HCEC 1CT (cell line): Measurements from ENCODE around the gene ANKRD13D.

Source experiments
- DNase-seq: peaks from one replicate; pipeline ENCODE4 v3.0.0-alpha.2; 2017

The ANKRD13D gene

DNA sequence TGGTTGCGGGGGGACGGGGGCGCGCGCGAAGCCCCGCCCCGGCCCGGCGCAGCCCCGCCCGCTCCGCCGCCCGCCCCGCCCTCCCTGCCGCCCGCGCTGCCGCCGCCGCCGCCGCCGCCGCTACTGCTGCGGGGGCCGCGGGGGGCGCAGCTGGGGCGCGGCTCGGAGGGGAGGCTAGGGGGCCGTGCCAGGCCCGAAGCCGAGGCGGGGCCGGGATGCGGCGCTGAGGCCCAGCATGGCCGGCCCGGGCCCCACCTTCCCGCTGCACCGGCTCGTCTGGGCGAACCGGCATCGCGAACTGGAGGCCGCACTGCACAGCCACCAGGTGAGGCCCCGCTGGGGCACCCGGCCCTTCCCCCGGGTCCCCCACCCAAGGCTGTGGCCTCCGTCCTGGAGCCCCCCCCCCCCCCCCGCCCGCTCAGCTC is at the start of gene ANKRD13D:
Gene ANKRD13D (plus strand): TSS at position 78 of the 425 bp plus-strand sequence. CDS start 158 bp downstream, at position 236.
- no peak for DNase-seq

- DNase-seq, result peak; percentile 99
Measured at GRCh38 chr11:67239783-67240575, 49.1 kb upstream of the ANKRD13D start.

GRCh38 chr11:67240576-67241389 is 48.3 kb upstream of the ANKRD13D start:
- peak; percentile 64 for DNase-seq

DNA sequence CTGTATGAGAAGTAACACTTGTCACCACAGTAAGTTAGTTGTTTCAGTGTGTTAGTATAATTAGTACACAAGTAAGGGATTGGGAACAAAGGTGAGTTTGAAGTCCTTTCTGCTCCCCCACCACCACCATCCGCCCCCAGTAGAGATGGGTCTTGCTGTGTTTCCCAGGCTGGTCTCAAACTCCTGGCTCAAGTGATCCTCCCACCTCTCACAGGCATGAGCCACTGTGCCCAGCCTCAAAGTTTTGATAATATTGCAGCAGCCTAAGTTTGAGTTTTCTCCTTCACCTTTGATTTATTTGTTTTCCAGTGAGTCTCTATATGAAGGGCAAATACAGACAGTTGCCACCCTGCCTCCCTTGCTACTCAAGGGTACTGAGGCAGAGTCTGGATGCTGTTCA is 46.6 kb upstream of the ANKRD13D start:
- no peak for DNase-seq

GRCh38 chr11:67243051-67243450 is 46.1 kb upstream of the ANKRD13D start:
- no peak for DNase-seq

DNA sequence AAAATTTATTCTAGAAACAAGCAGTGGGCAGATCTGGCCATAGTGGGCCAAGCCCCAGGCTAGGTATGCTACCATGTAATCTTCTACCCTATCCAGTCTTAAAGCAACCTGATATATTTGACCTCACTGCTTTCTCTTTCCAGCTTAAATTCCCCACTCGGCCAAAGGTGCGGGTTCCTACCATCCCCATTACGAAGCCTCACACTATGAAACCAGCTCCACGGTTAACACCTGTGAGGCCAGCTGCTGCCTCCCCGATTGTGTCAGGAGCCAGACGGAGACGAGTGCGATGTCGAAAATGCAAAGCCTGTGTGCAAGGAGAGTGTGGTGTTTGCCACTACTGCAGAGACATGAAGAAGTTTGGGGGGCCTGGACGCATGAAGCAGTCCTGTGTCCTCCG is 44.1 kb upstream of the ANKRD13D start:
- DNase-seq, result no peak

GRCh38 chr11:67247946-67248550 is 41.1 kb upstream of the ANKRD13D start:
- no peak for DNase-seq

DNA sequence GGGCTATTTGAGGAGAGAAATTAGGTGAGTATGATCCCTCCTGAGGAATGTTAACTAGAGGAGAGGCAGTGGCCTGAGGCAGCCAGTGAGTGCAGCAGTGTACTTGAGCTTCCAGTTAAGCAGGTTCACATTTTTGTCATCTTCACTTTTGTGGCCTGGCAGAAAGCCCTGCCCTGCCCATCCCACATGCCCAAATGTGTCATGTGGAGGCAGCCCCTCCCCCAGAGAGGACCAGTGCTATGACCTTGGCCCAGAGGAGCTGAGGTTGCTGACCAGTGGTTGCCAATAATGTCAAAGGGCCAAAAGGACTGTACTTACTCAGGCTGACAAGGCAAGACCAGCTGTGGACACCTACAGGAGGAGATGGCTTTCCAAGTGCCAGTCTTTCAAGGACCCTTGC is 40.5 kb upstream of the ANKRD13D start:
- peak; percentile 23 for DNase-seq

GRCh38 chr11:67250059-67251043 is 38.8 kb upstream of the ANKRD13D start:
- no peak for DNase-seq

DNA sequence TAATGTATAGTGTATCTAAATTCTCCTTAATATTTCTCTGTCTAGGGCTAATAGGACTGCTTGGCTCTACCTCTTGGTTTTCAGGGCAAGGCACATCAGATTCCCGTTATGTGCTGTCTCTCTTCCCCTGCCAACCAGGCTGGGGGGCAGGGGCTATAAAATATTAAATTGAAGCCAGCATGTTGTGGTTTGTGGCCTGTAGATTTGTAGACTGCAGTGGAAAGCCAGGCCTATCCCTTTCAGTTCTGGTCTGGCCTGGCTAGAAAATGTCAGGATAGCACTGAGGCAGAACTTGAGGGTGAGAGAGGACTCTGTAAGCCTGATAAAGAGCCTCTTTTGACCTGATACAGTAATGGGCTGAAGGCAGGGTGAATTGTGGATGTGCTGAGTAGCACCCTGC is 37.3 kb upstream of the ANKRD13D start:
- no peak for DNase-seq

GRCh38 chr11:67252831-67253239 is 36.3 kb upstream of the ANKRD13D start:
- peak; percentile 38 for DNase-seq

- DNase-seq, result no peak
Measured at GRCh38 chr11:67253872-67254624, 35.1 kb upstream of the ANKRD13D start.

GRCh38 chr11:67254798-67255197 is 34.3 kb upstream of the ANKRD13D start:
- DNase-seq, result no peak

DNA sequence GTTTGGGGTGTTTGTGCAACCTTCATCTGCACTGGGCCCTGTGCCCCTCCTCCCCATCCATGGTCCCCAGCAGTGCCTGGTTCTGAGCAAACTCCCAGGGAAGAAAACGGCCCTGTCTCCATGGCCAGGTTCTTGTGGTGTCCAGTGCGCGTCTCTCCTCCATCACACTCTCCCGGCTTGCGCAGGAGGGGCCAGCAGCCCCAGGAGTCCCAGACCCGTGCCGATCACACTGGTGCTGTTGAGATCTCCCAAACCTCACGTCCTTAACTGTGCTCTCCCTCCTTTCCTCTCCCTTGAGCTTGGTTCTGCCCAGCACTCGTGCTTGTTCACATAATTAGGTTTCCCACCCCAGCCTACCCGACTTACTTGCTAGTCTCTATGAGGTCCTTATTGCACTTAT is 33.8 kb upstream of the ANKRD13D start:
- no peak for DNase-seq

GRCh38 chr11:67255864-67256263 is 33.2 kb upstream of the ANKRD13D start:
- DNase-seq, result no peak

GRCh38 chr11:67256477-67257135 is 32.5 kb upstream of the ANKRD13D start:
- no peak for DNase-seq

DNA sequence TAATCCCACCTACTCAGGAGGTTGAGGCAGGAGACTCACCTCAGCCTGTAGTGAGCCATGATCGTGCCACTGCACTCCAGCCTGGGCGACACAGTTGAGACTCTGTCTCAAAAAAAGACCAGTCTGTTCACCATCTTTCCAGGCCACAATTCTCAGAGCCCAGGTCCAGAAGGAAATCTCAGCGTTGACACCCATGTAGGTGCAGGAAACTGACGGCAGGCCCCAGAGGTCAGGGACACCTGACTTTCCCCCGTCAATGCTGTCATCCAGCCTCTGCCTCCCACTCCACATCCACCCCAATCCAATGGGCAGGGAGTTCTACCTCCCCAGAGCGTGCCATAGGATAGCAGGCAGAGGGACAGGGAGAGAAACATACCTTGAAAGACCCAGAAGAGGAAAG is 28.7 kb upstream of the ANKRD13D start:
- DNase-seq, result no peak

DNA sequence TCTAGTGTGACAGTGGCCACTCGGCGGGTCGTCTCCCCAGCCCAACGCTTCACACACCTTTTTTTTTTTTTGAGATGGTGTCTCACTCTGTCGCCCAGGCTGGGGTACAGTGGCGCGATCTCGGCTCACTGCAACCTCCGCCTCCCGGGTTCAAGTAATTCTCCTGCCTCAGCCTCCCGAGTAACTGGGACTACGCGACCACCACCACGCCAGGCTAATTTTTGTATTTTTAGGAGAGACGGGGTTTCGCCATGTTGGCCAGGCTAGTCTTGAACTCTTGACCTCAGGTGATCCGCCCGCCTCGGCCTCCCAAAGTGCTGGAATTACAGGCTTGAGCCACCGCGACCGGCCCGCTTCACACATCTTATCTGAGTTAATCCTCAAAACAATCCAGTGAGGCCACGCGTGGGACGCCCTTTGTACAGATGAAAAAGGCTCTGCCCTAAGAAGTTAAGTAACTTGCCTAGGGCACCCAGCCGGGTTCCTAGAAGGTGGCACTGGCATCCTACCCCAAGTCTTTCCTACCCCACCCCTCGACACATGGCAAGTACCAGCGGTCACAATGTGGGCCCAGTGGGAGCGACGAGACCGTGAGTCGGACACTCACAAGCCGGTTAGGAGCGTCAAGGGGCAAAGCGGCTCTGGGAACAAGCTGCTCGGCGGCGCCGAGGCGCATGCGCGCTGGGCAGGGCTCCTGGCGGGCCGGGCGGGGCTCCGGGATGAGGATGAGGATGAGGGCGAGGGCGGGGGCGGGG is 28.0 kb upstream of the ANKRD13D start:
- DNase-seq, result peak; percentile 7

DNA sequence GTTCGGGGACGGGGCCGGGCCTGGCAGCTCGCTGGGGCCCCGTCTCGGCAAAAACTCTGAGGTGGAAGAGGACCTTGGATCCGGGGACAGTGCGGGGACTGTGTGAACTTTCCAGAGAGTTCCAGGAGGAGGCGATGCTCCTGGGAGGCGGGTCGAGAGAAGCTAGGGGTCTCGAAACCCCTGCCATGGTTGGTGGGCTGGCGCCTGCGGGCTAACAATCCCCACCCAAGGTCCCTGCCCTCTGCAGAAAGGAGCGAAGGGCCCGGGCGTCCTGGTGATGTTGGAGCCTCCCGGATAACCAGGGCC is 27.5 kb upstream of the ANKRD13D start:
- DNase-seq, result no peak

DNA sequence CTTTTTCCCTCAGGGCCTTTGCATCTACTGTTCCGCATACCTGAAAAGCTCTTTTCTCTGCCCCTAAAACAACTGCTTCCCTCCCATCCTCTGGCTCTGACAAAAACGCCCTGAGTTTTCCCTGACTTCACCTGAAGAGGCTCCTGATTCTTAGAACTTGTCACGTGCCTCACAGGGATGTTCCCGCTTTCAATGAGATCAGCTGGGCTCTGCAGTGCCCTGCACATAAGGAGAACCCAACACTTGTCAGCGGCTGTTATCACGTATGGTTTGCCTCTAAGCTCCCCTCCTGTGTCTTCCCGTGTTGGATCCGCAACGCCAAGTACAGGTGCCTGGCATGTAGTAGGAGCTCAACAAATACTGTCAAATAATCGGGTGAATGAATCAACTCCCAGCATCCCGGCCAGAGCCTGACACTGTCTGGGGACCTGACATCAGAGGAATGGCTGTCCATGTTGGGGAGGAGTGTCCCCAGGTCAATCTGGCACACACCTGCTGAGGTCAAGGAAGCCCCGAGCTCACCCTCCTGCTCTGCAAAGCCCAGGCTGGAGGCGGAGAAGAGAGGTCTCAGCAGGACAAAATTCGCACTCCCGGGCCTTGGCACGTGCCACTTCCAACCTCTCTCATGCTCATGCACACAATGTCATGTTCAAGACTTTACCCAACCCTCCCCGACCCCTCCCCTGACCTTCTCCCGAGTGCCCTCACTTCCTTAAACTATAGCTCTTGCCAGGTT is 27.0 kb upstream of the ANKRD13D start:
- DNase-seq, result no peak
